HTERT RPE-1 (cell line): ENCODE results near the gene ALG2.

Source experiments
- in situ Hi-C: fragments of 300-500 bp; cut with MboI; formaldehyde crosslinking; loops from 4 replicates; pipeline ENCODE4 v1.14.3; 2020; ENCODE audit warnings: low sequenced_read_pairs

ALG2 gene

DNA sequence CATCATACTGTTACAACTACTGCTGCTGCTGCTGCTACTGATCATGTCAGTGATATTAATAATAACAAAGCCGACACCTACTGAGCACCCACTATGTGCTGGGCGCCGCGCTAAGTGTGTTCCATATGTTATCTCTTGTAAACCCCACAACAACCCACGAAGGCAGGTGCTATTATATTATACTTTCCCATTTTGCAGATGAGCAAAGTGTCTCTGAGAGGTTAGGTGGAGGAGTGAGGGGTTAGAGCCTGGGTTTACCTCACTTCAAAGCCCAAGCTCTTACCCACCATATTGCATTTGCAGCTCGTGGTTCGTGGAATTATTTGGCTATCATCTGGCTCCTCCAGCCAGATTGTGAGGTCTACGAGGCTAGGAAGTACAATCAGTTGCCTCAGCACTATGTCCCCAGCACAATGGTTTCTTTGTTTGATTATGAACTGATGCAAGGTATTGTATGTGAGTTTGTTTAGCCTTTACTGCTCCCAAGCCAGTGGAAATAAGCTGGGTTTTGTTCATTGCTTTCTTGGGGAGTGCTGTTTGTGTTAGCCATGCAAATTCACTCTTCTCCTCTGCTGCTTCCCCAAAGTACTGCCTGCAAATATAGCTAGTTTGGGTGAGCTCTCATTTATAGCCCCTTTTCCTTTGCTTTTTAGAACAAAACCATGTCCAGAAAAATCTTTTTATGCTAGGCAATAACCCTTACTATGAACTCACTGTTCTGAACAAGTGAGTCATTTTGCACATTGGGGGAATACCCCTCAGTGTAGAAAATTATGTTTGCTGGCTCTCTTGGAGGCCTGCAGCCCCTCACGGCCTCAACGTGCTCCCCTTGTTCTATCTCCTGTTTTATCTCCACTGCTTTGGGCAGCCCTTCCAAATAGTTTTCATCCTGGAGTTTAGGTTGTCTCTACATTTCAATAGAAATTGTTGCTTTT lies 47.9 kb downstream of the ALG2 start:
- in situ Hi-C loops: no loop called here

DNA sequence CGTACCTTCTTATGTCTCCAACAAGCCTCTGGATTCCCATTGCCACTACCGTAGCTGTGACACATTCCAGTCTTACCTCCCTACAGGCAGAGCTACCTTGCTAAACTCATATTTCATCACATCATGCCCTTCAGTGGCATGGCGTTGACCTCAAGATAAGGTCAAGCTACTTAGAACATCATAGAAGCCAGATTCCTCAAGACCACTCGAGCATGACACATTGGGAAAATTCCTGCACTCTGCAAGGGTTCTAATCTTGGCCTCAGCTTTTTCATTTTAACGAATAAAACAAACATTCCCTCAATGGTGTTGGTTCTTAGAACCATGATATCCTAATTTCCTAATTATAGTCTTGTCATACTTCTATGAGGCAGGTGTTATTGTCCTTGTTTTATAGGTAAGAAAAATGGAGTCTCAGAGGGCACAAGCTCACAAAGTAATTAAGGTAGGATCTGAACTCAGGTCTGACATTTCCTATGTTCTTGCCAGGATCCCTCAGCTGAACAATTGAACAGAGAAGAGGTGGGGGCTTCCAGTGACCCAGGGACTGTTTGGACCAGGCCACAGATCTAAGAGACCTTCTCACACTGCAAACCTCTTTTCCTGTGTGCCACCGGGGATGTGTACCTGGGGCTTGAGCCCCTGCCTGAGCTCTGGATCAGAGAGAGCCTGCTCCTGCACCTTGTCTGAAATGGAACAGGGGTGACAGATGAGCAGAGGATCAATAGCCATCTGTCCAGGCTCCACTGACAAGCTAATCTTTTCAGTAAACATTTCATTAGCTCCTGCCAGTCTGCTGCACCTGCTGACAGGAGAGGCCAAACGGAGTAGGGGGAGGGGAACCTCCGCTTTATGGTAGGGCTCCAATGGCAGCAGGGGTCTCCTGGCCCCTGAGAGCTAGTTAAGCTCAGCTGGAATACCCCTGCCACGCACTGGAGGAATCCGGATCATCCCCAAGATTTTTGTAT lies 49.3 kb downstream of the ALG2 start:
- in situ Hi-C loops: no loop called here

DNA sequence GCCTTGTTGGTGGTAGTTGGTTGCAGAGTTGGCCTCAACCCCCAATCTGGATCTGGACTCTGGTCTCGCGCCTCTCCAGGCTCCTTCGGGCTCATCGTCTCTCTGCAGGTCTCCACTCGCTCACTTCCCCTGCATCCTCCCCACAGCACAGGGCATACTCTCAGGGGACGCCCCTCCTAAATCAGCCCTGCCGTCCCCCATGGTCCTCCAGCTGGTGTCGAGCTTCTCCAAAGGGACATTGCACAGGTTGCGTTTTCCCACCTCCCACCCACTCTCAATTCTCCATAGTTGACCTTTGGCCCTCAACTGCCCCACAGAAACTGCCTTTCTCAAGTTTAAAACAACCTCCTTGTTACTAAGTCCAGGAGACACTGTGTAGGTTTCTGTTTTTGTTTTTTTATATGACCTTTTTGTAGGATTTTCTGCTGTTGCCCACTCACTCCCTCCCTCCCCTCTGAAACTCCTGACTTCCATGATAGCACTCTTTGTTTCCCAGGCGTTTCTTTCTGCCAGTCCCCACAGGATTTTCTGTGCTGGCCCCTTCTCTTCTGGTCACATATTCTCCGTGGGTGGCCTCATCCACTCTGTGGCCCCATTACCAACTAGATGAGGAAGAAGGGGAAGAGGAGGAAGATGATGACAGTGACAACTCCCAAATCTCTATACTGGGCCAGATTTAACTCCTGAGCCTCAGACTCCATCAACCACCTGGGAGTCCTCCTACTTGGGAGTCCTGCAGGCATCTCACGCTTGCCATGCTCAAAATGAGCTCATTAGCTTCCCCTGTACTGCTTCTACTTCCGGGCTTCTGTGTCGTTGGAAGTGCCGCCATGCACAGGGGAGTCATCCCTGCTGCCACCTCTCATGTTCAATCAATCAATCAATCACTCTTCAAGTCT lies 50.3 kb downstream of the ALG2 start:
- in situ Hi-C loops: no loop called here

DNA sequence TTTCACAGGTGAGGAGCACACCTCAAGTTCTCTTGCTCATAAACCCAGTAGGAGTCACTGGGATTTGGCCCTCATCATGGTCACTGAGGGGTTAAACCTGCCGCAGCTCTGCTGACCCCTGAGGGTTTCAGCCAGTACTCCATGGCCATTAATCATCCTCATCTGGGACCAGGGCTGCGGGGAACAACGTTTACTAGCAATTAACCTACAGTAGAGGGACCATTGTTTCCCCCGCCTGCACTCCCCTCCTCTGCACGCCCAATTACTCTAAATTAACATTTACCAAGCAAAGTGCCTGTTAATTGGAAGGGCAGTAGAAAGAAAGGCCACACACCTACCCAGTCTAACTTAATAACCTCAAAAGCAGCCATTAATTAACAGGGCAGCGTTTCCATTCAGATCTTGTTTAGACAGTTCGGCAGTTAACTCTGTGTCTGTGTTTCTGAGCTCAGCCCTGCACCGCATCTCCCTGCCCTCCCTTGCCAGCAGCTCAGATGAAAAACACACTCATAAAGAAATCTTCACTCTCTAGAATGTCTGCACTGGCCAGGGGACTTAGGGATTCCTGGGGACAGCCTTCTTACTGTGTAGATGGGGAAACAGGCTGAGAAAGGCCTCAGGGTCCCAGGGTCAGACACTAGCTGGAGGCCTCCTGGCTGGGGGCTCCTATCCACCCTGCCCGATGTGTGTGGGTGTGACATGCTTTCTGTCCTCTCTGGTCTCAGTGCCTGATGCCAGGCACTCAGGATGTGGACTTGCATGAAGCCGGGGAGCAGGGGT lies 51.6 kb downstream of the ALG2 start:
- in situ Hi-C loops: no loop called here

DNA sequence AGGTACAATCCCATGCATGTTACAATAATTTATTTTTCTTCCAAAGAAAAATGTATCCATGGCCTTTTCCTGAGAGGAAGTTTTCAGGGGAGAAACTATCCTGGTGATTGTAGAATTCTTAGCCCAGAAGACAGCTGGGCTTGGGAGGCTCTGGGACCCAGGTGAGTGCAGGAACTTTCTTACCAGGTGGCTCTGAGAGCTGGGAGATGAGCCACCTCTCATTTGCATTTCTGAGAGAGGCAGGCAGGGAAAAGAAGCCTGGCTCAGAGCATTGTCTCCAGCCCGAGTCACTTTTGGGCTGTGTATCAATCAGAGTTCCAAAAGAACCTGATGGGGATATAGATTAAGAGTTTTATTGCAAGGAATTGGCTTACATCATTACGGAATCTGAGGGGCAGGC lies 52.7 kb downstream of the ALG2 start:
- in situ Hi-C loops: no loop called here

DNA sequence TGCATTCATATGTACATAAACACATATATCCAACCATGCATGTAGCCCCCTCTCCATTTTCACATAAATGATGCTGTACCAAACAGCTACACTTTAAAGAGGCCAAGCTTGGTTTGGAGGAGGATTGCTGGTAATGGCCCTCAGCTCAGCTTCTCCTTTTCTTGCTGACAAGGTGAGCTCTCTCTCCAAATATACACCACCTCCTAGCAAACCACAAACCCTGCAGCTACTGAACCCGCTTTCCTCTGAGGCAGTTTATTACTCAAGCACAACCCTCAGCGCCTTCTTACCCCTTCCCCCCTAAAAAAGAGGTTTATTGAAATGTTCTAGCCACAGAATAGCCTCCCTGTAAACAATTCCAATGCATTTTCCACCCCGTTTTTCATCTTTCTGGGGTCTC lies 54.0 kb downstream of the ALG2 start:
- in situ Hi-C loops: no loop called here

DNA sequence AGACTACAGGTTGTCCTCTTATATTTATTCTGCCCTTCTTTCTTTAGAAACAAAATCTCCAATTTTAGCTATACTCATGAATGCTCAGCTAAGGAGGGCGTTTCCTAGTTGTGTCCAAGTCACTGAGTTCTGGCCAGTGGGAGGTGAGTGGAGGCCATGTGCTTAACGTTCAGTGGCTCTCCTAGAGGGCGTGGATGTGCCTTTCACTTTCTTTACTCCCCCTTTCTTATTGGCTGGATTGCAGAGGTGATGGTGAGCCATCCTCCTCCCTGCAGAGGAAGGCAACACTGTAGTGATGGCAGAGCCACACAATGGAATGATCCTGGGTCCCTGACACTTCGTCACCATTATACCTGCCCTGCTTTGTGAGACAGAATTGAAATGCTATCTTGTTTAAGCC lies 54.6 kb downstream of the ALG2 start:
- in situ Hi-C loops: no loop called here
